MG63 (cell line): ENCODE results near the gene DOCK8. TPM values are rescaled to one million over a fixed set of nuclear protein-coding genes. Genes with fewer than 3 reads are reported as not detected.
"Not testable (repeated sequence)": the region's sequence is repeated elsewhere in the genome, so short reads cannot be mapped to it uniquely, and the experiment has no call there.

Experiments
- DNase-seq: peaks from one replicate; pipeline ENCODE4 v3.0.0-alpha.2; 2020
- H3K27me3 ChIP-seq: fragments of 250-450 bp; sonication (Bioruptor Pico); 2 replicates; pipeline ENCODE4 v1.5.1; 2020; ENCODE audit warnings: mild to moderate bottlenecking, moderate library complexity
- H3K36me3 ChIP-seq: fragments of 250-450 bp; sonication (Bioruptor Pico); 2 replicates; pipeline ENCODE4 v1.5.1; 2020; ENCODE audit warnings: mild to moderate bottlenecking, moderate library complexity
- H3K4me3 ChIP-seq: fragments of 250-450 bp; sonication (Bioruptor Pico); 2 replicates; pipeline ENCODE4 v1.5.1; 2020; ENCODE audit warnings: mild to moderate bottlenecking, moderate library complexity
- H3K9me3 ChIP-seq: fragments of 250-450 bp; sonication (Bioruptor Pico); 2 replicates; pipeline ENCODE4 v1.5.1; 2020; ENCODE audit warnings: mild to moderate bottlenecking, moderate library complexity
- total RNA-seq: library from RNA; depleted of rRNA; stranded (reverse); fragments of >200 nt; shearing (Covaris generic); gene quantifications from 2 replicates; pipeline ENCODE4 v1.2.3, GENCODE V29; 2014; ENCODE audit warnings: low replicate concordance; rRNA removed

DOCK8 gene
- 5.9 and 6.5 TPM in 2 replicates for total RNA-seq

DNA sequence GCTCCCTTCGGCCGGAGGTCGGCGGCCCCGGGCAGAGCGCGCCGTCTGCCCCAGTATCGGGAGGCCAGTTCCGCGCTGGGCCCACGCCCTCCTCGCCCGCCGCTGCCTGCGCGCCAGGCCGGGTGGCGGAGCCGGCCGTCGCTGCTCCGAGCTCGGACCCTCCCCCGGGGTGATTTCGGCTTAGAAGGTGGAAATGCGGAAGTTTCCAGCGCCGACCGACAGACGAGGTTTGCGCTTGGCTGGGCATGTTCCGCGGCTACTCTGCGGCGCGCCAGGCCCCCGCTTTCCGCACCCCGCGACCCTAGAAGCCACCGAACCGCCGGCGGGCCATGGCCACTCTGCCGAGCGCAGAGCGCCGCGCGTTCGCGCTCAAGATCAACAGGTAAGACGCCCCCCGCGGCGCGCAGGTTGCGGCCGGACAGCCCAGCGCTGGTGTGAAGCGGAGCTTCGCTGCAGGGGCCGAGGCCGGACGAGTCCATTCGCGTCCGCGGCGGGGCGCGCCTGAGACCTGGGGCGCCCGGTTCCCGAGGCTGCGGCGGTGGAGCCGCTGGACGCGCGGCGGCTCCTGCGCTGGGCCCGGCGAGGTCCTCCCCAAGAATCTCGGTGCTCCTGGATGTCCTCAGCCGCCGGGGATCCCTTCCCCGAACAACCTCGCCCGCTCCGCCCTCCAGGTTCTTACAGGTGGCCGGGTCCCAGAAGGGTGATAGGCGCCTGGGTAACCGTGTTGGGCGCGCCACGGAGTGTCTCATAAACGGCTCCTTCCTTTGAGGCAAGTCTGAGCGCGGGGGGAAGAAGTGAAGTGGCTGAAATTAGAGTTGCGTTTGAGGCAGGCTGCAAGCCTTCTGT lies at the start of gene DOCK8:
Gene DOCK8, plus strand, starts transcription at position 218 of the 846 bp plus-strand sequence. Its CDS starts 112 bp downstream, at position 330.
- DNase-seq = peak; percentile 15

GRCh38 chr9:169757-170156 lies 44.9 kb upstream of the DOCK8 start:
- DNase-seq, H3K27me3 ChIP-seq, H3K36me3 ChIP-seq, H3K4me3 ChIP-seq, H3K9me3 ChIP-seq: not testable (repeated sequence)

More for the DNA sequence above, at the start of gene DOCK8:
- Histone ChIP-seq H3K9me3 (no peaks in the 10 kb centered on the region), H3K36me3 (no peaks in the 10 kb centered on the region), H3K27me3 (no peaks in the 10 kb centered on the region), H3K4me3 (peak within 1 kb of the TSS; percentile 22; the same call in 1 of the 2 replicates)

- peak overlapping the region; percentile 40 for H3K4me3 ChIP-seq
- not testable (repeated sequence) for H3K36me3 ChIP-seq, DNase-seq, H3K27me3 ChIP-seq, H3K9me3 ChIP-seq
These were observed 36.4 kb upstream of the DOCK8 start for GRCh38 chr9:178140-178825.

GRCh38 chr9:178970-179383 lies 35.7 kb upstream of the DOCK8 start, which contains the start of gene ZNG1A:
Gene ZNG1A, minus strand, starts transcription at chr9:179056. Its CDS starts 87 bp downstream, at chr9:178969.
- not testable (repeated sequence) for H3K9me3 ChIP-seq, H3K36me3 ChIP-seq, H3K27me3 ChIP-seq
- peak within 1 kb of the TSS; percentile 40 for H3K4me3 ChIP-seq
- DNase-seq = peak; percentile 63

DNA sequence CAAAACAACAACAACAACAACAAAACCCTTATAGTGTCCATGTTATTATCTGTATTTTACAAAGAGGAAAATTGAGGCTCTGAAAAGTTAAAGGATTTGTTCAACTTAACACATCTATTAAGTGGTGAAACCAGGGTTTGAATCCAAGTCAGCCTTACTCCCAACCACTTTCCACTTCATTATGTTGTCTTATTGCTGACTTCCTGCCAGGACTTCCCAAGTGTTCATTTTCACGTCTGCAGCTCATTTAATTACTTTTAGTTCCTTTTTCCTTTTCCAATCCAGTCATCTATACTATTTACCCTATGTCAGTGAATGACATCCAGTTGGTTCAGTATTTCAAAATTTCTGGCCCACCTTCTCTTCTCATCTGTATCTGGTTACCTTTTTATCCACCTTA lies 15.1 kb upstream of the DOCK8 start:
- H3K36me3 ChIP-seq, H3K27me3 ChIP-seq, DNase-seq: not testable (repeated sequence)

DNA sequence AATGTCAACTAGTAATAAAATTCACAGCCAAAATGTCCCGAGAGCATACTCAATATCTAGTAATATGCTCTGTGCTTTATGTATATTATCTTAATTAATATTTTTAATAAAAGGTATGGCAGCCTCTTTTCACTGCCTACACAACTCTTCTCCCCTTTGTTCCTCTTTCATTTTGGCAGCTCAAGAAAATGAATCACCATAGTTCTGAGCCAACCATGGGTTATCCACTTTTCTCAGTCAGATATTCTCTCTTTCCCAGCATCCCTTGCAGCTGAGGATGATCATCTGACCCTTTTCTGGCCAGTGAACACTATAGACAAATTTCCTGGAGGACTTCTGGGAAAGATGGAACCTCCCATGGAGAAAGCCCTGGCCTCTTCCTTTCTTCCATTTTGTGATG lies 8.2 kb upstream of the DOCK8 start:
- Histone ChIP-seq H3K36me3 (no peaks in the 10 kb centered on the region), H3K9me3 (no peaks in the 10 kb centered on the region)
- no peak for DNase-seq

More for the DNA sequence above, 15.1 kb upstream of the DOCK8 start:
- H3K9me3 ChIP-seq, H3K4me3 ChIP-seq: not testable (repeated sequence)

GRCh38 chr9:209143-209758 lies 5.4 kb upstream of the DOCK8 start:
- no peaks in the 10 kb centered on the region for H3K36me3 ChIP-seq
- H3K27me3 ChIP-seq = no peaks in the 10 kb centered on the region
- DNase-seq = no peak
- no peaks in the 10 kb centered on the region for H3K9me3 ChIP-seq
- H3K4me3 ChIP-seq = no peak overlapping the region

More for the DNA sequence above, 8.2 kb upstream of the DOCK8 start:
- Histone ChIP-seq H3K27me3 (no peaks in the 10 kb centered on the region), H3K4me3 (no peak overlapping the region)

DNA sequence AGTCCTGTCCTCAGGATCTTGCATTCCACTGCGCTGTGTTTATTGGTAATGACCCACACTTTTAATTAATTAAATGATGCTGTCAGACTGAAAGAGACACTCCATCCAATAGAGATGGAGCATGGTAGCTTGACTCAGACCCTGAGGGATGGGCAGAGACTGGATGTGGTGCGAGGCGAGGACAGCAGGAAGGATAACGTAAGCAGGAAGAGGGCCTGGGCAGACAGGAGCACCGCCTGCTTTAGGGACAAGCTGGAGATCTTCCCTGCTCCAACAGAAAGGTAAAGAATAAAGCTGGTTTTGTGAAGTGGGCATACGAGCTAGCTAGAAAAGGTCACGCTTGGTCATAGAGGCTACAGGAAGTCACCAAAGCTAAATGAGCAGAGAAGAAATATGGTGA lies 3.6 kb upstream of the DOCK8 start:
- DNase-seq = no peak
- H3K9me3 ChIP-seq = no peaks in the 10 kb centered on the region
- H3K27me3 ChIP-seq = no peaks in the 10 kb centered on the region
- no peak overlapping the region for H3K4me3 ChIP-seq
- no peaks in the 10 kb centered on the region for H3K36me3 ChIP-seq

DNA sequence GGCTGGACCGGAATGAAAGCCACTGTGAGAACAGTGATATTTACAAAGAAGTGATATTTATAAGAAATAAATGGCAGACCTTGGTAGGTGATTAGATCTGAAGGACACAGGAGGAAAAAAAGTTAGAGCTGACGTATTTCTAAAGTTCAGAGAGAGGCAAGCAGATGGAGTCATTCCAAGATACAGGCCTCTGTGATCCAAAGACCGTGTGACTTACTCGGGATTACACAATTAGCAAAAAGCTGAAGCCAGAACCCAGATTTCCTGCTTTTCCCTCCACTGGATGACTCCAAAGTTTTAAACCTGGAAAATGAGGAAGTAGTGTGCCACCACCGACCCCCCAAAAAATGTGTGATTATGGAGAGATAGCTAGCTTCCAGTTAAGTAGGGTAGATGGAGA lies 3.1 kb upstream of the DOCK8 start:
- Histone ChIP-seq H3K36me3 (no peaks in the 10 kb centered on the region), H3K4me3 (no peak overlapping the region), H3K27me3 (no peaks in the 10 kb centered on the region), H3K9me3 (no peaks in the 10 kb centered on the region)
- DNase-seq = no peak

DNA sequence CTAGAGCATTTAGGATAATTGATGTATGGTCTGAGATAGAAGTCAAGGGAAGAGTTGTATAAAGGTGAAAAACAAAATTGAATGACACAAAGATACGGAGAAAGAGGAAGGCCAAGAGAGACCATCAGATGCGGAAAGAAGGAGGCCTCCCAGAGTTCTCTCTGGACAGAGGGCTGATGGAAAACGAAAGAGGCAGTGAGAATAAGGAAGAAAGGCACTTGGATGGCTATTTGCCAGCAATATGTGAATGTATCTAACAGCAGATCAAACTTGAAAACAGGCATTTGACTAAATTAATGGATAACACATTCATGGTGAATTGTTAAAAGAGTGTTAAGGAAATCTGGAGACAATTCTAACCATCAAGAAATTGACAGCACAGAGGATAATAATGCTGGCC lies 2.4 kb upstream of the DOCK8 start:
- Histone ChIP-seq H3K27me3 (no peaks in the 10 kb centered on the region), H3K9me3 (no peaks in the 10 kb centered on the region), H3K36me3 (no peaks in the 10 kb centered on the region), H3K4me3 (no peak overlapping the region)
- DNase-seq = no peak

DNA sequence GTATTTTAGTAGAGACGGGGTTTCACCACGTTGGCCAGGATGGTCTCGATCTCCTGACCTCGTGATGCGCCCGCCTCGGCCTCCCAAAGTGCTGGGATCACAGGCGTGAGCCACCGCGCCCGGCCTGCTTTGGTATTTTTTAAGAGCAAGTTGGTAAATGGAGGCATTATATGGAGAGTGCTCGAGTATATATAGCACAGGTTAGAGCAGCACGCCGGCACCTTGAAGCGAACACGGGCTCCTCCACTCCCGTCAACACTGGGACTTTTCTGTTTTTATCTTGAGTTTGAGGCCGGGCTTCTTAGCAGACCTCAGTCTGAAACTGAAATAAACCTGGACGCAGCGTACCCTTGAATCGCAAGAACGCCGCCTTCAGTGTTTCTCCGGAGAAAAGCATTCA lies 764 bp upstream of the DOCK8 start:
- not testable (repeated sequence) for H3K9me3 ChIP-seq, H3K27me3 ChIP-seq, H3K4me3 ChIP-seq, DNase-seq, H3K36me3 ChIP-seq

DNA sequence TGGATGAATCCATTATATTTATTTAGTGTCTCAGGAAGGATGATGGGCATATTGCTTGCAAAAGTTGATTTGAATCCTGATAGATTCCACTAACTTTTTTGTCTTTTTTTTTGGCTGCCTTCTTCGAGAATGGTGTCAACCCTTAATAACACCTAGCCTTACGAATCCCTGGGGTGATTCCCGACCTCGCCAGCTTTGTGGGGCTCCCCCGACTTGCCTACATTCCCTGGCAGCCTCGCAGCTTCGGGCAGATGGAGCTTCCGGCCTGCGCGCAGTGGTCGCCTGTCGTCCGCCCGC lies 366 bp upstream of the DOCK8 start:
- no peak for DNase-seq
- H3K9me3 ChIP-seq = no peaks in the 10 kb centered on the region
- no peak overlapping the region for H3K4me3 ChIP-seq
- H3K27me3 ChIP-seq = no peaks in the 10 kb centered on the region
- H3K36me3 ChIP-seq = no peaks in the 10 kb centered on the region

GRCh38 chr9:215631-216155 lies 1.0 kb downstream of the DOCK8 start:
- no peak for DNase-seq
- Histone ChIP-seq H3K9me3 (no peaks in the 10 kb centered on the region), H3K36me3 (no peaks in the 10 kb centered on the region), H3K4me3 (no peak overlapping the region), H3K27me3 (no peaks in the 10 kb centered on the region)

GRCh38 chr9:216866-217265 lies 2.2 kb downstream of the DOCK8 start:
- Histone ChIP-seq H3K4me3 (no peak overlapping the region), H3K36me3 (no peaks in the 10 kb centered on the region), H3K27me3 (no peaks in the 10 kb centered on the region), H3K9me3 (no peaks in the 10 kb centered on the region)
- no peak for DNase-seq

DNA sequence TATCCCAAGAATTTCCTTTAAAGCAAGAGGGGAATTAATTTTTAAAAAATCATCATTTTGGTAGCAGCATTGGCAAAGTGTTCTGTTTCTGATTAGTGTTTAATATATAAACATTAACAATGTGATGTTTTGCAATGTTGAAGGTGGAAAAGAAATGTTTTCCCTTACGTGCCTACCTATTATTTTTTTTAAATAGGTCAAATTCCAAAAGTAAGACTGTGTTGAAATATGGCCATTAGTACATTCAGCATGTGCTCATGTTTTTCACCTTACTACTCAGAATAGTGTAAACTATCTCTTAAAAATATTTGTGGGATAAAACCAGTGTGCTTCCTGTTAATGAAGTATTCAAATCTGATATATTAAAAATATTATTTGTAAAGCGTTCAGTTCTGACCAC lies 3.3 kb downstream of the DOCK8 start:
- Histone ChIP-seq H3K36me3 (no peaks in the 10 kb centered on the region), H3K27me3 (no peaks in the 10 kb centered on the region), H3K9me3 (no peaks in the 10 kb centered on the region), H3K4me3 (no peak overlapping the region)
- DNase-seq = no peak

DNA sequence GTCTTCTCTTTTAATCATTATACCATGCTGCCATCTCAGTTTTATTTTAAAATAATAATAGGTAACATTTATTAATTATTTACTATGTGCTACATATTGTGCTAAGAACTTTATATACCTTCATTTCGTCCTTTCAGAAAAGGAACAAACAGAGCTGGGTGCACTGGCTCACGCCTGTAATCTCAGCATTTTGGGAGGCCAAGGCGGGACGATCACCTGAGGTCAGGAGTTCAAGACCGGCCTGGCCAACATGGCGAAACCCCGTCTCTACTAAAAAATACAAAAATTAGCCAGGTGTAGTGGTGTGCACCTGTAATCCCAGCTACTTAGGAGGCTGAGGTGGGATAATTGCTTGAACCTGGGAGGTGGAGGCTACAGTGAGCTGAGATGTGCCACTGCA lies 4.4 kb downstream of the DOCK8 start:
- H3K27me3 ChIP-seq, DNase-seq, H3K9me3 ChIP-seq, H3K36me3 ChIP-seq, H3K4me3 ChIP-seq: not testable (repeated sequence)

- Histone ChIP-seq H3K36me3 (no peaks in the 10 kb centered on the region), H3K9me3 (no peaks in the 10 kb centered on the region), H3K4me3 (no peak overlapping the region), H3K27me3 (no peaks in the 10 kb centered on the region)
- no peak for DNase-seq
These were observed 5.2 kb downstream of the DOCK8 start for GRCh38 chr9:219670-220365.
